HepG2 (cell line): ENCODE measurements around the gene ARHGAP26. TPM values are rescaled to one million over a fixed set of nuclear protein-coding genes. Genes with fewer than 3 reads are reported as not detected.

ENCODE experiments used
- KDM2A ChIP-seq: sonication (generic); formaldehyde crosslinking; IDR thresholded peaks from 2 replicates; pipeline ENCODE4 v1.4.0; 2020; ENCODE audit warnings: low read depth, missing genetic modification reagents, borderline replicate concordance
- KLF12 ChIP-seq: sonication (generic); formaldehyde crosslinking; IDR thresholded peaks from 2 replicates; pipeline ENCODE4 v1.4.0; 2020; ENCODE audit warnings: missing genetic modification reagents, borderline replicate concordance
- SAFB2 ChIP-seq: sonication (generic); formaldehyde crosslinking; IDR thresholded peaks from 2 replicates; pipeline ENCODE4 v1.5.1; 2020; ENCODE audit warnings: missing genetic modification reagents, low read depth, mild to moderate bottlenecking, borderline replicate concordance
- SMYD3 ChIP-seq: sonication (generic); formaldehyde crosslinking; IDR thresholded peaks from 2 replicates; pipeline ENCODE4 v1.8.1; 2023; ENCODE audit warnings: mild to moderate bottlenecking, missing genetic modification reagents
- SOX13 ChIP-seq, 3 experiments: fragments of 450-650 bp in 1 of 3; sonication (generic) in 1 of 3; formaldehyde crosslinking in 1 of 3; IDR thresholded peaks in 2 of 3; conservative IDR thresholded peaks in 1 of 3; 2 replicates each; pipeline versions ENCODE4 v1.5.0 to v1.6.1; 2016 to 2020; ENCODE audit warnings: antibody characterized with exemption in 1 of 3, mild to moderate bottlenecking in 1 of 3, missing compliant biosample characterization in 1 of 3, missing genetic modification reagents in 1 of 3, moderate library complexity in 1 of 3
- STAT5B ChIP-seq: sonication (generic); formaldehyde crosslinking; IDR thresholded peaks from 2 replicates; pipeline ENCODE4 v1.4.0; 2020; ENCODE audit warnings: missing genetic modification reagents
- TOPORS ChIP-seq: sonication (generic); formaldehyde crosslinking; IDR thresholded peaks from 2 replicates; pipeline ENCODE4 v1.8.0; 2023; ENCODE audit warnings: mild to moderate bottlenecking, missing genetic modification reagents
- ZNF207 ChIP-seq: fragments of 450-650 bp; IDR thresholded peaks from 2 replicates; pipeline ENCODE4 v1.6.1; 2016; ENCODE audit warnings: antibody characterized with exemption, borderline replicate concordance
- ZNF24 ChIP-seq: fragments of 450-650 bp; IDR thresholded peaks from 2 replicates; pipeline ENCODE4 v1.6.1; 2017; ENCODE audit warnings: antibody characterized with exemption, mild to moderate bottlenecking
- ZNF430 ChIP-seq: sonication (generic); formaldehyde crosslinking; IDR thresholded peaks from 2 replicates; pipeline ENCODE4 v1.9.0; 2021; ENCODE audit warnings: mild to moderate bottlenecking, missing genetic modification reagents
- ZNF563 ChIP-seq: sonication (generic); formaldehyde crosslinking; IDR thresholded peaks from 2 replicates; pipeline ENCODE4 v1.8.0; 2022; ENCODE audit warnings: mild to moderate bottlenecking, moderate library complexity, missing genetic modification reagents
- polyA plus RNA-seq, 8 experiments: library from polyadenylated mRNA; depleted of rRNA in 3 of 8; stranded (reverse) in 7 of 8; unstranded in 1 of 8; fragments of >200 nt; fragmentation: Illumina TruSeq in 4 of 8; extraction: Trizol in 4 of 8; gene quantifications; 2 replicates each; pipeline versions ENCODE4 v1.2.1 to v1.2.3, GENCODE V29; 2011 to 2016; ENCODE audit warnings: low read depth in 4 of 8, missing spikeins in 1 of 8, mixed read lengths in 1 of 8; ENCODE audit not compliant: insufficient read depth in 1 of 8
- total RNA-seq, 5 experiments: library from RNA; depleted of rRNA; stranded (reverse); fragments of >200 nt; fragmentation: Illumina TruSeq; extraction: Trizol; gene quantifications; 2 replicates each; pipeline ENCODE4 v1.2.3, GENCODE V29; 2016; ENCODE audit warnings: low read depth in 1 of 5
- TF ChIP-seq, protein P1 (sequence below): IDR thresholded peaks from 2 replicates; pipeline ENCODE4 v1.6.1; 2016
- TF ChIP-seq, protein P2 (sequence below): sonication (generic); formaldehyde crosslinking; IDR thresholded peaks from 2 replicates; pipeline ENCODE4 v1.5.1; 2020; ENCODE audit warnings: mild to moderate bottlenecking, missing genetic modification reagents, moderate library complexity
- TF ChIP-seq, protein P3 (sequence below), 2 experiments: sonication (generic) in 1 of 2; formaldehyde crosslinking in 1 of 2; IDR thresholded peaks; 2 replicates each; pipeline versions ENCODE4 v1.4.0 to v1.6.1; 2018 to 2020; ENCODE audit warnings: missing genetic modification reagents in 2 of 2, borderline replicate concordance in 1 of 2, low read depth in 1 of 2, mild to moderate bottlenecking in 1 of 2, missing biosample characterization in 1 of 2
- TF ChIP-seq, protein P4 (sequence below): sonication (generic); formaldehyde crosslinking; IDR thresholded peaks from 2 replicates; pipeline ENCODE4 v1.8.0; 2022; ENCODE audit warnings: mild to moderate bottlenecking, missing genetic modification reagents, borderline replicate concordance
- TF ChIP-seq, protein P5 (sequence below): sonication (generic); formaldehyde crosslinking; IDR thresholded peaks from 2 replicates; pipeline ENCODE4 v1.4.0; 2020; ENCODE audit warnings: missing genetic modification reagents; ENCODE audit errors: not compliant biosample characterization
- TF ChIP-seq, protein P6 (sequence below): sonication (generic); formaldehyde crosslinking; IDR thresholded peaks from 2 replicates; pipeline ENCODE4 v1.8.0; 2022; ENCODE audit warnings: mild to moderate bottlenecking, missing genetic modification reagents, moderate library complexity

The ARHGAP26 gene
- total and polyA plus RNA-seq, 2 of the 13 experiments (the other 11 are each of a cell fraction or from before 2014, with no cell fraction given): 9.6 to 18.2 TPM

DNA sequence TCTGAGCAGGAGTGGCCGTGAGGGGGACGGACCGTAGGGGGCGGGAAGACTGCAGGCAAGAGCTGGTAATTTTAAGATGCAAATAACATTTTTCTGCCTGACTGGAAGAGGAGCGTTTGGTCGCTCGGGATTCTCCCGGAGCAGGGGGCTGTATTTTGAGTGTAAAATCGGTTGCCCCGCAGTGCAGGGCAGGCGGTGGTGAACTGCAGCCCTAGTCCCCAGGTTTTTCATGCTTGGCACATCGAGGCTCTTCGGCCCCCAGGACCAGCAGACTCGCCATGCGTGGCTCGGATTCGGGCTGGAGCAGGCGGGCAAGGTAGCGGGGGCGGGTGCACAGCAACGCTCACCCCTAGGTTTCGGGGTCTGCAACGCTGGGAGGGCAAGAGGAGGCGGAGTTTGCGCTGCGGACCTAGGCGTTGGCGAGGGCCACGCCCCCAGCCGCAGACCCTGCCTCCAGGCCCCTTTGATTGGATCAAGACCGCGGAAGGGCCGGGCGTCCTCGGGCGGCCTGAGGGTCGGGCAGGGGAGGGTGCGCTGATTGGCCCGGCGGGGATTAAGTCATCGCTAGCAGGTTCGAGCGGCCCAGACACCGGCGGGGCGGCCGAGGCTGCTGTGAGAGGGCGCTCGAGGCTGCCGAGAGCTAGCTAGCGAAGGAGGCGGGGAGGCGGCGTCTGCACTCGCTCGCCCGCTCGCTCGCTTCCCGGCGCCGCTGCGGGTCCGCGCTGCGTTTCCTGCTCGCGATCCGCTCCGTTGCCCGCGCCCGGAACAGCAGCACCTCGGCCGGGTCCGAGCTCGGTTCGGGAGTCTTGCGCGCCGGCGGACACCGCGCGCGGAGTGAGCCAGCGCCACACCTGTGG lies at the start of gene ARHGAP26 (continued):
- TF ChIP-seq, protein P1, sequence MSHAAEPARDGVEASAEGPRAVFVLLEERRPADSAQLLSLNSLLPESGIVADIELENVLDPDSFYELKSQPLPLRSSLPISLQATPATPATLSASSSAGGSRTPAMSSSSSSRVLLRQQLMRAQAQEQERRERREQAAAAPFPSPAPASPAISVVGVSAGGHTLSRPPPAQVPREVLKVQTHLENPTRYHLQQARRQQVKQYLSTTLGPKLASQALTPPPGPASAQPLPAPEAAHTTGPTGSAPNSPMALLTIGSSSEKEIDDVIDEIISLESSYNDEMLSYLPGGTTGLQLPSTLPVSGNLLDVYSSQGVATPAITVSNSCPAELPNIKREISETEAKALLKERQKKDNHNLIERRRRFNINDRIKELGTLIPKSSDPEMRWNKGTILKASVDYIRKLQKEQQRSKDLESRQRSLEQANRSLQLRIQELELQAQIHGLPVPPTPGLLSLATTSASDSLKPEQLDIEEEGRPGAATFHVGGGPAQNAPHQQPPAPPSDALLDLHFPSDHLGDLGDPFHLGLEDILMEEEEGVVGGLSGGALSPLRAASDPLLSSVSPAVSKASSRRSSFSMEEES (CRISPR knock-in tag): no peak
- TF ChIP-seq, protein P2, sequence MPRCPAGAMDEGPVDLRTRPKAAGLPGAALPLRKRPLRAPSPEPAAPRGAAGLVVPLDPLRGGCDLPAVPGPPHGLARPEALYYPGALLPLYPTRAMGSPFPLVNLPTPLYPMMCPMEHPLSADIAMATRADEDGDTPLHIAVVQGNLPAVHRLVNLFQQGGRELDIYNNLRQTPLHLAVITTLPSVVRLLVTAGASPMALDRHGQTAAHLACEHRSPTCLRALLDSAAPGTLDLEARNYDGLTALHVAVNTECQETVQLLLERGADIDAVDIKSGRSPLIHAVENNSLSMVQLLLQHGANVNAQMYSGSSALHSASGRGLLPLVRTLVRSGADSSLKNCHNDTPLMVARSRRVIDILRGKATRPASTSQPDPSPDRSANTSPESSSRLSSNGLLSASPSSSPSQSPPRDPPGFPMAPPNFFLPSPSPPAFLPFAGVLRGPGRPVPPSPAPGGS: peak; percentile 51; the same call in 1 of the 2 replicates
- TF ChIP-seq ZNF207 (no peak), SAFB2 (CRISPR knock-in tag) (no peak; the same call in 1 of the 2 replicates), KDM2A (CRISPR knock-in tag) (peak; percentile 62; the same call in 1 of the 2 replicates), ZNF430 (CRISPR knock-in tag) (peak; percentile 46; the same call in 1 of the 2 replicates), SOX13 (IDR thresholded peaks at IDR 0.05) (peak; percentile 42; the same call in 1 of the 2 replicates), SOX13 (CRISPR knock-in tag; conservative IDR thresholded peaks at IDR 0.05 in 1 of 2, IDR thresholded peaks at IDR 0.05 in 1 of 2) (0 out of 4 replicates have a peak, but pooled peaks of 1 of the 2 experiments have one; percentile 20), STAT5B (CRISPR knock-in tag) (no peak), SMYD3 (CRISPR knock-in tag) (no peak), ZNF24 (no peak), ZNF563 (peak; percentile 39; the same call in 1 of the 2 replicates), KLF12 (CRISPR knock-in tag) (no peak; the same call in 1 of the 2 replicates), TOPORS (CRISPR knock-in tag) (no peak; the same call in none of the 2 replicates)
- TF ChIP-seq, protein P3, sequence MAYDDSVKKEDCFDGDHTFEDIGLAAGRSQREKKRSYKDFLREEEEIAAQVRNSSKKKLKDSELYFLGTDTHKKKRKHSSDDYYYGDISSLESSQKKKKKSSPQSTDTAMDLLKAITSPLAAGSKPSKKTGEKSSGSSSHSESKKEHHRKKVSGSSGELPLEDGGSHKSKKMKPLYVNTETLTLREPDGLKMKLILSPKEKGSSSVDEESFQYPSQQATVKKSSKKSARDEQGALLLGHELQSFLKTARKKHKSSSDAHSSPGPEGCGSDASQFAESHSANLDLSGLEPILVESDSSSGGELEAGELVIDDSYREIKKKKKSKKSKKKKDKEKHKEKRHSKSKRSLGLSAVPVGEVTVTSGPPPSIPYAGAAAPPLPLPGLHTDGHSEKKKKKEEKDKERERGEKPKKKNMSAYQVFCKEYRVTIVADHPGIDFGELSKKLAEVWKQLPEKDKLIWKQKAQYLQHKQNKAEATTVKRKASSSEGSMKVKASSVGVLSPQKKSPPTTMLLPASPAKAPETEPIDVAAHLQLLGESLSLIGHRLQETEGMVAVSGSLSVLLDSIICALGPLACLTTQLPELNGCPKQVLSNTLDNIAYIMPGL (CRISPR knock-in tag; IDR thresholded peaks at IDR 0.05; ENCODE audit: borderline replicate concordance in 1 of 2, low read depth in 1 of 2): peak; percentile 72 to 78; a peak in 3 of 4 replicates
- TF ChIP-seq, protein P4, sequence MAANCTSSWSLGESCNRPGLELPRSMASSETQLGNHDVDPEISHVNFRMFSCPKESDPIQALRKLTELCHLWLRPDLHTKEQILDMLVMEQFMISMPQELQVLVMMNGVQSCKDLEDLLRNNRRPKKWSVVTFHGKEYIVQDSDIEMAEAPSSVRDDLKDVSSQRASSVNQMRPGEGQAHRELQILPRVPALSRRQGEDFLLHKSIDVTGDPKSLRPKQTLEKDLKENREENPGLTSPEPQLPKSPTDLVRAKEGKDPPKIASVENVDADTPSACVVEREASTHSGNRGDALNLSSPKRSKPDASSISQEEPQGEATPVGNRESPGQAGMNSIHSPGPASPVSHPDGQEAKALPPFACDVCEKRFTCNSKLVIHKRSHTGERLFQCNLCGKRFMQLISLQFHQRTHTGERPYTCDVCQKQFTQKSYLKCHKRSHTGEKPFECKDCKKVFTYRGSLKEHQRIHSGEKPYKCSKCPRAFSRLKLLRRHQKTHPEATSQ: no peak
- TF ChIP-seq, protein P5, sequence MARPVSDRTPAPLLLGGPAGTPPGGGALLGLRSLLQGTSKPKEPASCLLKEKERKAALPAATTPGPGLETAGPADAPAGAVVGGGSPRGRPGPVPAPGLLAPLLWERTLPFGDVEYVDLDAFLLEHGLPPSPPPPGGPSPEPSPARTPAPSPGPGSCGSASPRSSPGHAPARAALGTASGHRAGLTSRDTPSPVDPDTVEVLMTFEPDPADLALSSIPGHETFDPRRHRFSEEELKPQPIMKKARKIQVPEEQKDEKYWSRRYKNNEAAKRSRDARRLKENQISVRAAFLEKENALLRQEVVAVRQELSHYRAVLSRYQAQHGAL: no peak
- TF ChIP-seq, protein P6, sequence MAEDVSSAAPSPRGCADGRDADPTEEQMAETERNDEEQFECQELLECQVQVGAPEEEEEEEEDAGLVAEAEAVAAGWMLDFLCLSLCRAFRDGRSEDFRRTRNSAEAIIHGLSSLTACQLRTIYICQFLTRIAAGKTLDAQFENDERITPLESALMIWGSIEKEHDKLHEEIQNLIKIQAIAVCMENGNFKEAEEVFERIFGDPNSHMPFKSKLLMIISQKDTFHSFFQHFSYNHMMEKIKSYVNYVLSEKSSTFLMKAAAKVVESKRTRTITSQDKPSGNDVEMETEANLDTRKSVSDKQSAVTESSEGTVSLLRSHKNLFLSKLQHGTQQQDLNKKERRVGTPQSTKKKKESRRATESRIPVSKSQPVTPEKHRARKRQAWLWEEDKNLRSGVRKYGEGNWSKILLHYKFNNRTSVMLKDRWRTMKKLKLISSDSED (CRISPR knock-in tag): peak; percentile 64; the same call in 1 of the 2 replicates
